Activated gamma-delta T cell (primary cell): Measurements from ENCODE around the gene NTM.
"Not testable (repeated sequence)": the region's sequence is repeated elsewhere in the genome, so short reads cannot be mapped to it uniquely, and the experiment has no call there.

Experiments used
- DNase-seq: peaks from one replicate; lab custom pipeline; 2025; lab: John Stamatoyannopoulos, UW

Gene NTM

DNA sequence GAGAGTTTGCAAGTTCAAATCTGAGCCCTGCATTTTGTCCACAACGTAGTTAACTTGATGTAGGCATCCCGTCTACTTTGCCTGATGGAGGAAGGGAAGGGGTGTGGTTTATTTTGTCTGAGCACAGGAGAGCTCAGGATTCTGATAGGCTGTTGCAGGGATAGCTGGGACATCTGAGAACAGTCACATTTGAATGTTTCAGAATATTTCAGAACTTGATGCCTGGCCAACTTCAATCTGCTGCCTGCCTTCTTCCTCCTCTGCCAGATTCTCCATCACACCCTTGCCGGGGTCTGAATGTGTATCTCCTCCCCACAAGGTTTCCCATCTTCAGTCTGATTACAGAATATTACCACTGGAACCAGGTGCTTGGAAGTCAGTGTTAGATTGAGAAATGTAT, 51.6 kb downstream of the NTM start:
- DNase-seq: no peak

DNA sequence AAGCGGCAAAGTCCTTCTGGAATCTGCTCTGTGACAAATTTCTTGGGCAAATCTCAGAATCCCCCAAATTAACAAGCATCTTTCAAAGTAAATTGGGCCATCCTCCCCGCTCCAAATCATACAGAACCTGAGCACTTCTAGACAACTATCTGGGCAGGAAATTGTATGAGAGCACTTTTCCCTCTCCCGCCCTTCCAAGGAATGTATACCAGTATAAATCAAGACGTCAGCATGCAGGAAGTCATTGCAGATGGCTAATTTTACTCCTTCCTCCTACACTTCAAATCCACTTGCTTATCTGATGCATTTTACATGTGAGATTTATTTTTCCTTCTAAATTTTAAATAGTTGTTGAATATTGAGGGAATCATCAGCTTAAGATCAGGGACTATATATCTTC, 52.1 kb downstream of the NTM start:
- DNase-seq: no peak

DNA sequence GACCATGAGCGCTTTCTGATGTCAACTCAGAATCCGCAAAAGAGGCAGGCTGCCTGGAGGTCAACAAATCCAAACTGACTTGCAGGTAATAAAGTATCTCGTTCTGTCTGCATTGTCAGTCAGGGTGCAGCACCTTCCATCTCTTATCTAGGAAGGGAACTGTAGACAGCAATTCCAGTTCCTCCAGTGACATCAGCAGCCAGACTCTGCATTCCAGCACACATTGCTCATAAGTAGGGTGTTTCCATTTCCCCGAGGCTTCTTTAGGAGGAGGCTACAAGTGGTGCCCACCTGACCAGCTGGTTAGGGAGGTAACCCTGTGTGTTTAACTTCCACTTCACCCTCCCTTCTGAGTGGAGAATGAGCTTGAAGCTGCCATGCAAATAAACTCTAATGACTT, 53.3 kb downstream of the NTM start:
- no peak for DNase-seq

DNA sequence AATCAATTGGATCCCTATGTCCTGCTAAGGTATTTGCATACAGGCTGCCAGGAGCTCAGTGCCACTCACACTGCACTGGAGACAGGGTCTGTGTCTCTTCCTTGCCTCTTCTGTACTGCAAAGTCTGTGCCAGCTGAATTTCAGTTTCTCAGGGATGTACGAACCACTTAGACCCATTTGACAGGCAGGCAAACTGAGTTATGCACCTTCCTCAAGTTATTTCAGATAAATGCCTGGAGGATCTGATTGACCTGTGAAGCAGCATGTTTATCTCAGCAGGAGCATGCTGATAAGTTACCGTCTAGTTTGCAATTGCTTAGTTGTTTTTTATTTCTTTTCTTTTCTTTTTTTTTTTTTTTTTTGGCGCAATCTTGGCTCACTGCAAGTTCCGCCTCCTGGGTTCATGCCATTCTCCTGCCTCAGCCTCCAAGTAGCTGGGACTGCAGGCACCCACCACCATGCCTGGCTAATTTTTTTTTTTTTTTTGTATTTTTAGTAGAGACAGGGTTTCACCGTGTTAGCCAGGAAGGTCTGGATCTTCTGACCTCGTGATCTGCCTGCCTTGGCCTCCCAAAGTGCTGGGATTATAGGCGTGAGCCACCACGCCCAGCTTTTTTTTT, 54.0 kb downstream of the NTM start:
- DNase-seq: not testable (repeated sequence)

DNA sequence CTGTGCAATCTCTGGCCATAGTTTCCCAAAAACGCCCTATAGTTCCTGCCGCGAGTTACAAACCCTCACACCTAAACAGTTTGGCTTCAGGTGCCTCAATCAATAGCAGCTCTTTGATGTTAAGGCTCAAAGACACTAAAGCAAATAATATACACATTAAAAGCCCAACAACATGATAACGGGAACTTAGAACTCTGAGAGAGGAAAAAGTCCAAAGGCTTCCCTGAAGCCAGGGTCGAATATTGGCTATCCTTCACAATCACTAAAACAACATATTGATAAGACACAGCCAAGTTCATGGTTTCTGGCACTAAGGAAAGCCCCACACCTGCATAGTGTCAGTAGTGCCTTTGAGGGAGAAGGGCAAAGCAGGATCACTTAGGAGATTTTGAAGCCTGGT, 54.9 kb downstream of the NTM start:
- DNase-seq: no peak

DNA sequence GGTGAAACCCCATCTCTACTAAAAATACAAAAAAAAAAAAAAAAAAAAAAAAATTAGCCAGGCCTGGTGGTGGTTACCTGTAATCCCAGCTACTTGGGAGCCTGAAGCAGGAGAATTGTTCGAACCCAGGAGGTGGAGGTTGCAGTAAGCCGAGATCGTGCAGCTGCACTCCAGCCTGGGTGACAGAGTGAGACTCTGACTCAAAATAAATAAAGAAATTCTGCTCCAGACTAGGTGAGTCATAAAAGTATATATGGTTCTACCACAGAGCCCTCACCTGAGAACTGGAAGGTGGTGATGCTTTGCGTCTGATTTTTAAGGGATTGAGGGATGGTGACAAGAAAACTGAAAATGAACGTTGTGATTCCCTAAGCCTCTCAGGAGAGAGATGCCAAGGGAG, 58.4 kb downstream of the NTM start:
- DNase-seq: no peak

DNA sequence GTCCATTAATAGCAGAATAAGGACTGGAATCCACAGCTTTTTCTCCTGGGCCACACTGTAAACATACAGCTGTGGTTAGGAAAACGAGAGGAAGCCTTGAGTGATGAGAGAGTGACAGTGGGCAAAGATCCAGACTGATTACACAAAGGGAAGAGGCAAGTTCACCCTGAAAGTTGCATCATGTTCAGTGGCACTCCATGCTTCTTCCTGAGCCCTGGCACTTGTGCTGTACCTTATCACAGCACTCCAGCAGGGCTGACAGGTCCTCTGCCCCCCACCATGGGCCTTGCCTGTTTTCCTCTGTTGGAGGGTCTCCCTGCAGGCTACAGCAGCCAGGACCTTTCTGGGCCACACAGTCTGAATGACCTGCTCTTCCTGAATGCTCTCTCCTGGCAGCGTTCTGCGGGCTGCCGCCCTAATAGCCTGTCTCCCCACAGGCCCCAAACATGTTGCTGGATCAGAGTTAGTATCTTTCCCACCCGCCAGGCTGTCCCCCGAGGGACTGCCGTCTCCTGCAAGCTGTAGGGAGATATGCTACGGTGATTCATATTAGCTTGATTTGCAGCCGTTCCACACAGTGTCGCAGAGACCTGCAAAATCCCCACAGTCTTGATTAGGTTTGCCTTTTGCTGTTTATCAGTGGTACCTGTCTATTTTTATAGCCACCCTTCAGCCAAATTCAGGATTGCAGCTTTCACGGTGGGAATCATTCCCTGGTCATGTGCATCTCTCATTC, 60.2 kb downstream of the NTM start:
- no peak for DNase-seq

DNA sequence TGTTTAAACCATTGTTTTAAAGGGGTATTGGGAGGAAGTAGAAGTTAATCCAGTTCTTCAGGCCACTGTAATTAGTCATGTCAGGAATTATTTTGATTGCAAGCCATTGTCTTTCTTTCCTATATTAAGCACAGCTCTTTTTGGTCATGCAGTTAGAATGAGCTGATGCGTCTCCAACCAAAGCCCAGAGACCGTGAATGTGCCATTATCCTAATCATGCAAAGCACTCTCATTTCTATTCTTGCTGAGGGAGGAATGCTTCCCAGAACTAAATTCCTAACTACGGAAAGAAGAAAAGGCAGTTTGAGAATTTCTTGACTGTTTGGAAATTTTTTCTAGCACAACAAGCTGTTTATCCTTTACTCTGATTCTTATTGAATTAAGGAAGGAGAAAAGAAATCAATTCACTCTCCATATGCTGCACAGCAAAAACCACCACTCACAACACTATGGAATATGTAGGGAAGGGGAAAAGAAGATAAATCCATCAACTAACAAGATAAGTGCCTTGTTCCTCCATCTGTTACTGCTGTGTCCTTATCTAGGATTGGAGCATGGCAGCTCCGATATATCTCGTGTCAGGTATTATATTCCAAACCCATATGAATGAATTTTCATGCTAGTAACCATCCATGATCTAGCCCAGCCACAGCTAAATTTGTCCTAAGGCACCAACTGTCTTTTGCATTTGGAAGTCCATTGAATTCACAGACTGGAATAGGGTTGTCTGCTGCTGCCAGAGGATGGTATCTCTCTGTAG, 70.8 kb downstream of the NTM start:
- no peak for DNase-seq

DNA sequence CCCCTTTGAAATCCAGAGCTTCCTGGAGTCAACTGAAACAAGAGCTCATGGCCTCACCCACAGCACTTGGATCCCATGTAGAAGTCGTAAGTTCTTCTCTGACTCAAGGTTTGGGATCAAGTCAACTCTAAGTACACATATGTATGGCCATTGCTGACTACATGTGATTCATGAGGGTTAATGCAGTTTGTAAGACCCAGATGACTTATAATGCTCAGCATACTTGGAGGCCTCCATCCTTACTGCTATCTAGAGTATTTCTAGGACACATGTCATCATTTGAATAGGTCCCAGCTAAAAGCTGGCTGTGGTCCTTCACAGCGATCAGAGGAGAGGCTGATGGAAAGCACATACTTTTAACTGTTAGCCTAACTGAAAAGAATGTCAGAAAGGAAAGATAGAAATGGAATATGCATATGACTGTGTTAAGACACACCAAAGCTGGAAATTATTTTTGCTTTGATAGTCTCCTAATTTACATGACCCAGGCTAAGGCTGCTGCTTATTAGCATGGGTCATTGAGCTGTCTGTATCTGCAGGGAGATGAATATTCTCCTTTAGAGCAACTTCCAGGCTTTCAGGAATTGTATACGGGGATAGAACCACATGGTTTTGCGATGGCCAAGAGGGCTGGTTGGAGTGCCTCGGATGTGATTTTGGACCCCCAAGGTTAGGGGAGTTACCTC, 76.3 kb downstream of the NTM start:
- no peak for DNase-seq

DNA sequence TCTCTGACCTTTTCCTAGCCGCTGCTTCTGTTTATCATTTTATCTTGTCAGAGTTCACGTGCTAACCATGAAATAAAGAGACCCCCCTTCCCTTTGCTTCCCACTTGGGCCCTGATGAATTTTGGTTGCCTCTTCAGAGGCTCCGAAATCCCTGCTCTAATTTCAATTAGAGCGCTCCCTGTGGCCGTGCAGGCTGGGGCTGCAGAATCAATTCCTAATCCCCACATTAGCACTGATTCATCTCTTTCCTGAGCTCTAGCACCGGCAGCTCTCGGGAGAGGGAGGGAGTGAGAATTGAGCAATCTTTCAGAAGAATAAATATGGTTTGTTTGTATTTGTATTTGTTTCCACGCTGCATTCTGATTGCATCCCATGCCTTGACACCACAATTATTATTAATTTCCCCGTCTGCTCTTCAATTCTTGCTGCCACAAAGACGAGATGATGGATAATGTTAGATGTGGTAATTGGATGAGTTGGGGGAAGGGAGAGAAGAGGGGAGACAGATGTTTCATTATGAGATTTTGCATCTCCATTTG, 76.9 kb downstream of the NTM start:
- DNase-seq: no peak

DNA sequence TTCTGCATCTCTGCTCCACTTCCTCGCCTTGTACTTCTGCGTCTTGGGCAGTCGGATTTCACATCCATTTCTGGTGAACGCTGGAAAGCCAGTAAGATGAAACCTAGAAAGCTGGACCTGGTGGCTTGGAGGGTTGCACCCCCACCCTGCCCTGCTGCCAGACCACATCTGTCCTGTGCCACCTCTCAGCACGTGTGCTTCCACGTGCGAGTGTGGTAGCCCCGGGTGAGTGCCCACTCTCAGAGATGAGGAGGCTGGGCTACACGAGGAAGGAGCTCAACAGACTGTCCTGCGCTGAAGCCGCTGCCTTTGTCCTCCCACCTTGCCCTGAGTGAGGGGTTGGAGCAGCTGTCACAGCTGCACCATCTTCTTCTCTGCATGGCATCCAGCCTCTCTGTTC, 77.5 kb downstream of the NTM start:
- DNase-seq: no peak

DNA sequence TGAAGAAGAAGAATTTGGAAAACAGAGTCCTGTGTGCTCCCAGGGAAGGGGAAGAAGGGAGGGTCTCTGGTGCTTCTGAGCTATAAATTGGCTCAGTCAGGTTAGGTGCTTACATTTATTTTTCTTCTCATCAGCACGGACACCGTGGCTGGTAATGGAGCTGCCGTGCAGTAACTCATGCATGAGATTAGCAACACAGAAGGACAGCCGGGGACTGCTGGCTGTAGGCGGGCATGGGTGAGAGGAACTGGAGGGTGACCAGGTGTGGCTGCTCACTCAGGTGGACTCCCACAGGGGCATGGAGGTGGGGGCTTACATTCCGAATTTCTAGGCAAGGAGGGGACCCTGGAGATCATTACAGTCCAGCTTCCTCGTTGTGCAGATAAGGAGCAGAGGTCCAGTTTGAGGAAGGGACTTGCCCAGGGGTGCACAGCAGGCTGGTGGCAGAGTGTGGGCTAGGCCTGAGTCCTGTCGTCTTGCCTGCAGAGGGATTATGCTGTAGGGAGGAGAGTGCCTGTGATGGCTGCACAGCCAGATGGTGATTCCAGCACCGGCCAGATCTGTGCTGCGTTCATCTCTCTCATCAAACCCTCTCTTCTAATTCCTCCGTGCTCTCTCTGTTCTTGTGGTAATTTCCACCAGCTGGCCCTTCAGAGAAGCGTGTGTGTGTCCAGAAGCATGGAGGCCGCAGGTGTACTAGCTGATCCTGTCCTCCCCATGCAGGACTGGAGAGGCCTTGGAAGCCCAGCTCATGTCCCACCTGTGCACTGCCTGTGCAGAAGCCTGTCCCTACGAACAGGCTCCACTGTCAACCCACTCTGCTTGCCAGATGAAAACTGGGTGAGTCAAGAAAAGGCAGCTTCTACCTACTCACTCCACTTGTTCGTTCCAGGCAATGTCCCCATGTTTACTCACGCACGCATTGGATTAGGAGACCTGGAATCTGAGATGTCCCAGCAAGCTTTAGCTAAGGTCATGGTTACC, 78.9 kb downstream of the NTM start:
- no peak for DNase-seq

DNA sequence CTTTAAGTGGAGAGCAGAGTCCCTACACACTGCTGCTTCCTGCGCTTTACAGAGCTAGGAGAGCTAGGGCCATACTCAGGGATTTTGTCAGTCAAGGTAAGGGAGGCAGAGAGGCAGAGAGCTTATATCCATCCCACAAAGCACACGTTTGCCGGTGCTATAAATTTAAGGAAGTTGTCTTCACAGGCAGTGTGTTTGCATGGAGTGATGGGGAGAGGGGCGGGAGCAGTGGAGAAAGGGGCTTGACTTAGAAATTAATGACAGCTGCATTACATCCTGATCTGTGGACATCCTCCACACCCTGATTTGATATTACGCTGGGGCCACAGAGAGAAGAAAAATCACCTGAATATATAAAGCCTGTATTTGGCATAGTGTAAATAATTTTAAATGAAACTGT, 84.1 kb downstream of the NTM start:
- DNase-seq: no peak

DNA sequence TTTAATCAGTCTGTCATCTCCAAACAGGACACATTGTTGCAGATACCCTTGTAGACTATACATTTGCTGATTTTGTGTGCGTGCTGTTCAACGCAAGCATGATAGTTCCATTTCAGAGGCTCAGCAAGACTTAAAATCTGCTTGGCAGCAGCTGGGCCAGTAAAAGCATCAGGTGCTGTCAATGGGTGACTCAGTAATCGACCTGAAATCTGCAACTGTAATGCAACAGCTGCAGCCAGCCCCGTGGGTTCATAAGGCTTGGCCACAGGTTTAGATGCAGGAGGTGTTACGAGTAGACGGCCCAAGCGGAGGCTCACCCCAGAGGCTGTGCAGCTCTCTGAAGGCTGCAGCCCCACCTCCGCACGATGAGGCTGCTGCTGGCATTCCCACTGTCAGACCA, 84.6 kb downstream of the NTM start:
- no peak for DNase-seq

DNA sequence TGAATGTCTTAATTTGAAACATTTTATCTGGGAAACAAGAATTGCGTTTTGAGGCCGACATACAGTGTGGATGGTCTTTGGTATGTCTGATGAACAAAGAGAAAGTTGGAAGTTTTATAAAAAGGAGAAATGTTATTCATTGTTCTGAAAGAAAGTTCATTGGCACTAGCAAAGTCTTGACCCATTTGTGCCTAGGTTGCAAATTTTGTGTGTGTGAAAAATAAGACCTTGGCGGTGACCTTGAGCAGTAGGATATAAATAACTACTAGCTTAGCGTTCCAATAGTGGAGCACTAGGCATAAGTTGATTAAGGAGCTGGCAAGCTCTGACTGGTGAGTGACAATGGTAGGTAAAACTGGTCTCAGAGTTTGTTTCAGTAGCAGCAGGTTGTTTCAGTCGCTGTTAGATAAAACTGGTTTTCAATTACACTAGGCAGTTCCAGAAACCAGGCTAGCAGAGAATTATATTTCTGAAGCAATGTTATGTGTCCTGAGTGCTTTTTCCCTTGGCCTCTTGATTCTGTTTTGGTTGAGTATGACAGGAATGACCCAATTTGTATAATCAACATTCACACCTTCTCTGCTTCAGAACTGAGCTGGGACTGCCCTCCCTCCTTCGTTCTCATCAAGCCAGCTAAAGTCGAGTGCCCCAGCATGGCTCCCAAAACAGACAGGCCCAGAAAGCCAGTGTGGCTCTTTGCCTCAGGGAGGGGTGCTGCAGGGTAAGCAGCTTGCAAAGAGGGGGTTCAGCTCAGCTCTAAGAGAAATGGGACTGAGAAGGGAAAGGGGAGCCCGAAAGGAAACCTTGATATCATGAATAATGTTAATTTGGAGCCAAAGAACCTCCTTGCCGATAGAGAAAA, 85.7 kb downstream of the NTM start:
- no peak for DNase-seq

DNA sequence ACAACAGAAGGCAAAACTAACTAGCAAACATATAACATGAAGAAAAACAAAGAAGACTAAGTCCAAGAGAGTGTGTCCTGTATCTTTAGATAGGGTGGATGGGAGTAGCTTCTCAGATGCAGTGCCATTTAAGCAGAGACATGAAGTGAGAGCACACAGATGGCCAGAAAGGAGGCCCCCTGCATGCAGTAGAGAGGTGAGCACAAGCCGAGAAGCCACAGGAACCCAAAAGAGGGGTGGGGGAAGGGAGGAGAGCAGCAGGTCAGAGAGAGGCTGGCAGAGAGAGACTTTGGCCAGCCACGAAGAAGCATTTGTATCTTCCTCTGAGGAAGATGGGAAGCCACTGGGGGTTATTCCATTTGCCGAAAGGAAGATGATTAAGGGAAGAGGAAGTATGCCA, 86.7 kb downstream of the NTM start:
- no peak for DNase-seq

DNA sequence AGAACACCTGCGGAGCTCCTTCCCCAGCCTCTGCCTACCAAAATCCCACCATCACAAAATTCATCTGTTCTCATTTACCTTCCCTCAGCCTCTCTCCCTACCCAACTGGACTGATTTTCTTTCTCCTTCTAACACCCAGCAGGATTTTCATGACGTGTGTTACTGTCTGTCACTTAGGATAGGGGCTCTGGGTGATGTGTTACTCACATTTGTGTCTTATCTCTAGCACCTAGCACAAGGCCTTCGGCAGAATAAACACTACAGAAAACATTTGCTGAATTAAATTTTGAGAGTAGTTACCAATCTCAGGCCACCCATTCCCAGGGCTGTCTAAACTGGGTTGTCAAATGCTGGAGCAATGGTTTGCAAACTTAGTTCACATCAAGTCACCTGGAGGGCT, 88.0 kb downstream of the NTM start:
- no peak for DNase-seq

DNA sequence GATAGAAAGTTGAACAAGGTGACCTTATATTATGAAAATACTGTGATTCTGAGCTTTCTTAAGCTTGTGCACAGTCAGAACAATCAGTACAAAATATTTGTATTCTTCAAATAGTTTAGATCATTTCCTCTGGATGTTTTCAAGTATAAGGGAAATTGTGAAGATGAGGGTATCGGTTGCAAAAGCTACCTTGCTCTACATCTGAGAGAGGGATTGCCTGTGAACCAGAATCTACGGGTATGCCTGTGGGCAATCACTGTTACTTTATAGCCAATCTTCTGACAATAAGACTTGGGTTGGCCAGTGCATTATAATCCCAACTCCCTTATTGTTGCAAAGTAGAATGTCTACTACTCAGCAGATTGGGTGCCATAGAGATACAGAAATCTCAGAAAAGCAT, 90.5 kb downstream of the NTM start:
- no peak for DNase-seq

DNA sequence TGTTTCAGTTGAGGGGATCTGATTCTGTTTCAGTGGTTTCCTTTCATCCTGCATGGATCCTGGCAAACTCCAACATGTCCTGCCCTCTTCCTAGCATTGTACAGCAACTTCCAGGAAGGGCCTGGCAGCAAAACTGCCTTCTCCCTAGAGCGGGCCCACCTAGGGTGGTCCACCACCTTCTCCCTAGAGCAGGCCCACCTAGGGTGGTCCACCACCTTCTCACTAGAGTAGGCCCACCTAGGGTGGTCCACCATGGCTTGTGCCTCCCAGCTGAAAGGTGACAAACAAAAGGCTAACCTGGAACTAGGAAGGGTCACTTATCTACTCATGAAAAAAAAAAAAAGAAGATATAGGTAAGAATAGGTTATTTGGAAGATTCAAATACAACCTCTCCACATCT, 92.2 kb downstream of the NTM start:
- no peak for DNase-seq

DNA sequence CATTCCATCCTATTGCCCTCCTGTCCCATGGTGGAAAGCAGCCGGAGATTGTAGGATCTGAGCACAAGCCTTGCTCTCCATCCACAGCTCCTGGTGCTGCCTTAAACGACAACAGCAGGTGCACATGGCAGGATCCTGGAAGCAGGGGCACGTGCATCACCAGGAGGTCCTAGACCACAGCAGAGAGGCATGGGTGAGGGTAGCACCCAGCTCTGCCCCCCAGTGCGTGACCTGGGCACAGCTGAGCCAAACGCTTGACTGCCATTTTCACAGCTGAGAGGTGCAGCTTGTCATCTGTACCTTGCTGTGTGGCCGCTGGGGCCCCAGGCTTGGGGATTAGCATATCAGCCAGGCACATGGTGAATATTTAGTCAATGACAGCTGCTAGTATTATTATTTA, 92.7 kb downstream of the NTM start:
- DNase-seq: no peak
